GM12878 (cell line): ENCODE data around the gene PINK1. TPM values are rescaled to one million over a fixed set of nuclear protein-coding genes. Genes with fewer than 3 reads are reported as not detected.

Experiments
- CEBPZ ChIP-seq: fragments of 150-350 bp; IDR thresholded peaks from 2 replicates; pipeline ENCODE4 v1.6.1; 2016; ENCODE audit warnings: low read depth, low read length
- DPF2 ChIP-seq: fragments of 450-650 bp; IDR thresholded peaks from 2 replicates; pipeline ENCODE4 v1.6.1; 2017; ENCODE audit warnings: mild to moderate bottlenecking
- EGR1 ChIP-seq, 2 experiments: IDR thresholded peaks; 1 replicate in 1 of 2; 2 replicates in 1 of 2; pipeline ENCODE4 v1.6.1; 2011 to 2012; ENCODE audit warnings: low read depth in 2 of 2, low read length in 2 of 2, borderline replicate concordance in 1 of 2, mild to moderate bottlenecking in 1 of 2, moderate library complexity in 1 of 2
- EZH2 ChIP-seq: IDR thresholded peaks from 2 replicates; pipeline ENCODE4 v1.6.1; 2012; ENCODE audit warnings: low read depth, mild to moderate bottlenecking, control low read depth, inconsistent platforms, low read length, borderline replicate concordance; ENCODE audit not compliant: control insufficient read depth
- GATAD2B ChIP-seq: fragments of 450-650 bp; conservative IDR thresholded peaks from 2 replicates; pipeline ENCODE4 v1.6.1; 2017; ENCODE audit warnings: low read depth, mild to moderate bottlenecking, moderate library complexity
- NBN ChIP-seq: fragments of 450-650 bp; IDR thresholded peaks from 2 replicates; pipeline ENCODE4 v1.6.1; 2016
- NFXL1 ChIP-seq: fragments of 450-650 bp; IDR thresholded peaks from 2 replicates; pipeline ENCODE4 v1.6.1; 2017; ENCODE audit warnings: antibody characterized with exemption, mild to moderate bottlenecking, borderline replicate concordance
- SIX5 ChIP-seq: IDR thresholded peaks from 2 replicates; pipeline ENCODE4 v1.6.1; 2011; ENCODE audit warnings: mild to moderate bottlenecking, low read depth, low read length, moderate library complexity; ENCODE audit not compliant: severe bottlenecking
- ZNF274 ChIP-seq: IDR thresholded peaks from one replicate; pipeline ENCODE4 v1.8.0; 2011; ENCODE audit not compliant: insufficient read length, insufficient read depth
- polyA plus RNA-seq, 11 experiments: library from polyadenylated mRNA; depleted of rRNA in 4 of 11; unstranded in 6 of 11; stranded (reverse) in 5 of 11; fragments of >200 nt; fragmentation: Nextera tagmentation in 4 of 11; fragmentation: Illumina TruSeq in 1 of 11; extraction: Ambion mirVana in 4 of 11; extraction: Trizol in 1 of 11; gene quantifications; 1 replicate in 1 of 11; 2 replicates in 10 of 11; pipeline versions ENCODE4 v1.2.1 to v1.2.3, GENCODE V29; 2011 to 2016; ENCODE audit warnings: inconsistent platforms in 2 of 11, missing spikeins in 2 of 11, low read depth in 1 of 11
- total RNA-seq, 4 experiments: library from RNA; depleted of rRNA in 3 of 4; stranded (reverse); fragments of >200 nt in 3 of 4; fragmentation: Illumina TruSeq in 1 of 4; extraction: Trizol in 1 of 4; gene quantifications; 2 replicates each; pipeline versions ENCODE4 v1.2.1 to v1.2.3, GENCODE V29; 2013 to 2021

PINK1 gene
- total and polyA plus RNA-seq, 10 of the 15 experiments (the other 5 are each of a cell fraction or from before 2014, with no cell fraction given): 0.42 to 4.4 (median 1.9) TPM; not detected in 1

DNA sequence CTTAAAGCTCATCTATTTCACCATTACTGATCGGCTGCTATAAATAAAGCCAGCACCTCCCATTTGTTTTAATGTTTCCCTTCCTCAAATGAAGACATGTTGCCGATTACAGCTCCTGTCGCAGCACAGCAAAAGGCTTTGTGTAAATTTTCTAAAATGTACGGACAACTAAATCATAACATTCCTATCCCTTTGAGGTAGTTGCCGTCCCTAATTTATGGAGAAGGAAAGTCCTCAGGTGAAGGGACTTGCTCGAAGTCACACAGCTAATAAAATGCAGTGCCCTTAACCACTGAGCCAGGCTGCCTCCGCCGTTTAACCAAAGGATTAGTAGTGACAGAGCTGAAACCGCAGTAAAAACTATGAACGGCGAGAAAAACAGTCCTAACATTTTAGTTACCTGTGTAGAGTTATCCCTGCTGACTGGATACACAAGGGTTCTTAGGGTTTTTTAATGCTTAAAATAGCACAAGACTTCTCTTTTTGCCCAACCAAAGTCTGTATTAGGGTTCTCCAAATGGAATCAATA lies 871 bp downstream of the PINK1 start (continued):
- no peak for TF ChIP-seq CEBPZ
- TF ChIP-seq GATAD2B: no peak
- no peak for TF ChIP-seq DPF2
- no peak for TF ChIP-seq EGR1 (IDR thresholded peaks at IDR 0.05; ENCODE audit: borderline replicate concordance in 1 of 2, low read depth in 2 of 2, low read length in 2 of 2)
- TF ChIP-seq EZH2: no peak
- no peak for TF ChIP-seq NFXL1
- no peak for TF ChIP-seq ZNF274
- no peak for TF ChIP-seq SIX5
- 0 out of 2 replicates have a peak, but pooled peaks have one; percentile 17 for TF ChIP-seq NBN
